GM18867 (cell line): ENCODE measurements around the gene PCNA.

Experiments used
- ATAC-seq: cut with Tn5 transposase; IDR thresholded peaks from one replicate; pipeline ENCODE4 v1.9.1; 2021; ENCODE audit warnings: mild to moderate bottlenecking, moderate library complexity; ENCODE audit not compliant: unreplicated experiment

The PCNA gene

DNA sequence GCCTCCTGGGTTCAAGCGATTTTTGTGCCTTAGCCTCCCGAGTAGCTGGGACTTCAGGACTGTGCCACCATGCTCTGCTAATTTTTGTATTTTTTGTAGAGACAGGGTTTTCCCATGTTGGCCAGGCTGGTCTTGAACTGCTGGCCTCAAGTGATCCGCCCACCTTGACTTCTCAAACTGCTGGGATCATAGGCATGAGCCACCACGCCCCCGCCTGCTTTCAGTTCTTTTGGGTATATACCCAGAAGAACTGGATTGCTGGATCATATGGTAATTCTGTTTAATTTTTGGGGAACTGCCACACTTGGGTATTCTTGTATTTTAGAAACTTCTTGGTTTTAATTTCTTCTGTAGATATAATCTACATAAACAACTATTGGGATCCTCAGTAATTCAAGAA lies 24.1 kb upstream of the PCNA start:
- no peak for ATAC-seq

DNA sequence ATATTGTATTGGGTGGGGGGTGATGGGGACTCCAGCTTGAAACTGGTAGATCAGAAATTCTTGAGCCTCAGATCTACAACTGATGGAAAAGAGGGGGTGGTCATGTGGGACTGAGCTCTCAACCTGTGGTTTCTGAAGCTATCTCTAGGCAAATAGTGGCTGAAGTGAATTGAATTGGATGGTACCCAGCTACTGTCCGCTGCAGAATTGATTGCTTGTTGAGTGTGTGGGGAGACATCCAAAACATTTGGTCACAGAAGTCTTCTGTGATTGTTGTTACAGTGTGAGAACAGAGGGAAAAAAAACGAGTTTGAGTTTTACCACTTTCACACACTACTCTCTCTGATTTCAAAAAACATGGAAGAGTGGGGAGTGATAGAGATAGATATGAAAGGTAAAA lies 21.9 kb upstream of the PCNA start:
- ATAC-seq = no peak

DNA sequence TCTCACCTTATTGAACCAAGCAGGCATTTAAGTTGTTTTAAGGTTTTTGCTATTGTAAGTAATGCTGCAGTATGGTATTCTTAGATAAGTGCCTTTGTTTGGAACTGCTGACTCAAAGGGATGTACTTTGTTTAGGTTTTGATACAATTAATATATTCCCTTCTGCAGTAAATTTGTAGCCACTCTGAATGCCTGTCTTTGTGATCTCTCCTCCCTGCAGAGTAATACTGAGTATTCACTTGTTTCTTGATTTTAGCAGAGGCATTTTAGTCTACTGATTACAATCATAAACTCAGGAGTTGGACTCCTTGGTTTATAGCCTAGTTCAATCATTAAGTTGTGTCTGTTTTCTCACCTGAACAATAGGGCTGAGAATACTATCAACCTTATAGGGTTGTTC lies 20.4 kb upstream of the PCNA start:
- no peak for ATAC-seq

DNA sequence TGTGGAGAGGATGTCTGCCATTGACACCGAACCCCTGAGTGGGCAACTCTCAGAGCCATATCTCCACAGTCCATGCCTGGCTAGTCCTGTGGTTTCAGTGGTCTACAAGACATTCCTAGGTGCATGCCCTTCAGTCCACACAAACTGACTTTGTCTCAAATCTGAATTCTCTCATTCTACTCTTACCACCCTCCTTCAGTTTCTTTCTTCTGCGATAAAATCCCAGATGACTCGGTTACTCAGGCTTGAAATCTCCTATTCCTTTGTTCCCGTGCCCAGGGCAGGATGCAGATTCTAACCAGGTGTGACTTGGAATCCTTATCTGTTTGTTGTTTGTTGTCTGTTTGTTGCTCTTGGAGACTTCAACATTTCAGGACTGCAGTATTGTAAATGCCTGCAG lies 16.3 kb upstream of the PCNA start:
- ATAC-seq = no peak

DNA sequence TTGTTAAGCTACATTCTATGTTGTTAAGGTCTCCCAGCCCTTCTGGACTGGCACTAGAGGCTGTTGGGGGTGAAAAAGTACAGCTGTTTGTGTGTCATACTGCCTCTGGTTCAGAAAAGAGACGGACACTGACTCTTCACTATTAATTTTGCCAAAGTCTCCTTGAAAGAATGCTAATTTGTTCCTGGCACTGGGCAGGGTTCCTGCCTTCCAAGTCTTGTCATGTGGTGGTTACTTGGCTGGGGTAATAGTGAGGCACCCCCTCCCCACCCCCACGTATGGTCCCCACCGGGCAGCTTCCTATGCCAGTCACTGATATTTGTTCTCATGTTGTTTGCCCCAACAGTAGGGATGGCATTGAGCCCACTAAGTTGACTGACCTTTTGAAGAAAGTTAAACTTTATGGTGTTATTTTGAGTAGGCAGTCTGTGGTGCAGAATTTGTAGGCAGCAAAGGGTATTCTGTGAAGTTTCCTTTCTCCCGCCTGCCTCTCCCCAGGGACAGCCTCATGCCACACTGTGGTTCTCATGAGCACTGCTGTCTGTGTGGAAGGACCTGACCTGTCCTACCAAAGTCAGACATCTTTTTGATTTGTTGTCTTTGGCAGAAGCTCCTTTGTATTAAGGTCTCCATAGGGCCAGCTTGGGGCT lies 15.7 kb upstream of the PCNA start:
- no peak for ATAC-seq

DNA sequence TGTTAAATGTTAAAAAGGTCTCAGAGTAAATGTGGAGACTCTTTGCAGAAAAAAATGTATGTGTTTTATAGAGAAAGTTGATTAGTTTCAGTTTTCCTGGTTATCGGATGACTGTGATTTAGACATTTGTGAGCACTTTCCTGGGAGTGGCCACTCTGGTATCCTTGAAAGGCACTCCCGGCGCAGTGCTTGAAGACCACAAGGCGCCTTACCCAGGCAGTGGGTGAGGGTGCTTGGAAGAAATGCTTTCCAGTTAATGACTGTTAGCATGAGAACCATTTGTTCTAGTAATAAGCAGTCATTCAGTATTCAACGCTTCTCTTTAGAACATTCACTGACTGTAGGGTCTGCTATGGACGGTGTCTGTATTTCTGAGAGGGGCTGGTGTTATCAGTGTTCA lies 14.2 kb upstream of the PCNA start:
- ATAC-seq = no peak

DNA sequence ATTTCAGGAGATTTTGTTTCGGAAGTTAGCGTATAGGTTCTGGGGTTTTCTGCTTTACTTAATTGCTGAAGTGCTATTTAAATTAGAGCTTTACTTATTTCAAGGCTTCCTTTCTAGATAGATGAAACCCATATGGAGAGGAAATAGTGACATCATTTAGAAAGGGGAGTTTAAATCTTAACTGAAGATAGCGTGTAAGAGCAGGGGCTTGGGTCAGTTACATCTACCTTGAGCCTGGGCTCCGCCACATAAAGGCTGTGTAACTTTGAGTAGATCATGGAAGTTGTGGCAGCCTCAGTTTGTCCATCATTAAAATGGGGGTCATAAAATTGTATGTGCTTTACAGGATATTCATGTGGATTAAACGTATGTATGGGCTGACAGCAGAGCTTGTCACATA lies 11.7 kb upstream of the PCNA start:
- ATAC-seq = no peak

DNA sequence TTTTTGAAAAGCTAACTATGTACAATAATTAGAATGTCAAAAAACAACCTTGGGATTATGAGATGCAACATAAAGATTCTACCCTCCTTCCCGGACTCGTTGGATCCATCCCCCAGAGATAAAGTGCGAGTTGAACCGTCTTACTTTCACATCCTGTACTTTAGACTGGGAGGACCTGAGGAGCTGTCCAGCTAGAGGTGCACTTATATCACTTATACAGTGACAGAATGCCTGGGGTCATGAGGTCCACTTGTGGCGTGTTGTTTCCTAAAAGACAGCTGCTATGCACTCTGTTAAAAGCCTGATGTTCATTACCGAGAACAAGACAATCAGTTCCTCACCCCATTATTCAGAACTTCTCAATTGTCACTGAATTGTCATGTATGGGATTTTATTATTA lies 9.1 kb upstream of the PCNA start:
- no peak for ATAC-seq

DNA sequence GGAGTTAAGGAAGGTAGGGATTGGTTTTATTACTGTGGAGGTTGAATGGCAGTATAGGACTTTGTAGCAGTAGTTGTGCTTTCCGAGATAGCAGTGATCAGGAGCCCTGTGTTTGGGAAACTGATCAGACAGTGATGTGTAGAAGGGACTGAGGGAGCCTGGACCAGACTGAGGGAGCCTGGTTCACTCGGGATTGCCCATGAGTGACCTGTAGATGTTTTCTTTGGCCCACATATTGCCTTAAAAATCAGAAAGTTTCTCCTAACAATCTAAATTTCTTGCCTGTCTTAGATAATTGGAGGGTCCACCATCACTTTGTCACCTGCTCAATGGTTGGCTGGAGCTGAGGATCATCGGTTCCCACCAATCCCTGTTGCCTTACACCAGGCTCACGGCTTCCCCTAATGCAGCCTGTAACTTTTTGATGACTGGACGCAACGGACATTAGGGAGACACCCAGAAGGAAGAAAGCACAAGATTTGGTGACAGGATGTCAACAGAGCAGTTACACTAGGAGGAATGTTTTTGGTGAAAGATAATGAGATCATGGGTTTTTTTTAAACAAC lies 8.2 kb upstream of the PCNA start:
- ATAC-seq = no peak

DNA sequence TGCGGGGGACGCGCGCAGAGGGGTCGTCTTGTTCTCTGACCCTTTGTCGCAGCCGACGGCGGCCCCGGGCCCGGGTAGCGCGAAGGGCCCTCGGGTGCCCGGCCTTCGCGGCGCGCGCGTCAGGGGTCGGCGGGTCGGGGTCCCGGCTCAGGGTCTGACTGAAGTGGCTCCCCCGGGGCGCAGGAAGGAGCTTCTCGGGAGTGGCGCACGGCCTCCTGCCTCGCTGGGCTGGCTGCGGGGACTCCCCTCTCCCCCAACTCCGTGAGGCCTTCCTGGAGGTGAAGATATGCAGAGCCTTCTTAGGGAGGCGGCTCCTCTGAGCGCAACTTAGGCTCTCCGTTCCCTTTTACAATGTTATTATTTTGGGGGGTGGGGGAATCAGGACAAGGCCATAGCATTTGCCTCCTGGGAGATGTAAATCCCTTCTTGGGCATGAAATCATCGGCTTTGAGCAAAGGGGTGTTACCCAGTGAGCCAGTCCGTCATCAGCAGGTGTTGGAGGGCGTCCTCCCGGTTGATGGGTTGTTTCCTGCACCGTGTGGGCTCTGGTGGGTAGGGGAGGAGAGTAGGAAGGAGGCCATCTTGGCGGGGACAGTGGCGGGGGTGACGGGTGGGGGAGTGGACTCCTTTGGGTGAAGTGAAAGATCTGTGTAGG lies 7.6 kb upstream of the PCNA start:
- ATAC-seq = peak; percentile 27

DNA sequence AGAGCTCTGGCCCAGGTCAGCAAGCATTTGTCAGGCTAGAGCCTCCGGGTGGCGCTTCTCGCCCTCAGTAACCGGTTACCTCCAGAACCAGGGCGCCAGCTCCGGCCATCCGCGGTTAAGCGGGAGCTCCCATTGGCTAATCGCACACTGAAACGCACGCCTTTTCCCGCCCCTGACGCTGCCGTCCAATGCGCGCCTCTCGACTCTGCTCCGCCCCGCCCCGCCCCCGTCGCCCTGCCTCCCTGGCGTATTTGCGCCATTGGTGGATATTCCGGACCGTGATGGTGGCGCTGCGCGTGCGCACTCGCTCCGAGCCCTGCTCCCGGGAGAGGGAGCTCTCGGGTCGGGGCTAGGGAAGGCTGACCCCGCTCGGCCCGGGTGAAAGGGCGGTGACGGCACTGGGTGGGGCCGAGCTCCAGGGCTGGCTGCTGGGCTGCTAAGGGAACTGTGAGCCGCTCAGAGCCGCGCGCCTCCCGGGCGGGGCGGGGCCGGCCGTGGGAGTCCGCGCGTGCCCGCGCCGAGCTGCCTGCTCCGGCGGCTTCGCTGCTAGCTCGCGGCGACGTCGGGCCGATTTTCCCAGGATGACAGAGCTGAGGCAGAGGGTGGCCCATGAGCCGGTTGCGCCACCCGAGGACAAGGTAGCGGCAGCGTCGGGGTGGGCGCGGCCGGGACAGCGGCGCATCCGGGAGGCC lies 6.9 kb upstream of the PCNA start, which contains the start of gene CDS2:
Gene CDS2 (plus strand): TSS at position 497 of the 692 bp plus-strand sequence. CDS start 85 bp downstream, at position 582.
- peak; percentile 89 for ATAC-seq

DNA sequence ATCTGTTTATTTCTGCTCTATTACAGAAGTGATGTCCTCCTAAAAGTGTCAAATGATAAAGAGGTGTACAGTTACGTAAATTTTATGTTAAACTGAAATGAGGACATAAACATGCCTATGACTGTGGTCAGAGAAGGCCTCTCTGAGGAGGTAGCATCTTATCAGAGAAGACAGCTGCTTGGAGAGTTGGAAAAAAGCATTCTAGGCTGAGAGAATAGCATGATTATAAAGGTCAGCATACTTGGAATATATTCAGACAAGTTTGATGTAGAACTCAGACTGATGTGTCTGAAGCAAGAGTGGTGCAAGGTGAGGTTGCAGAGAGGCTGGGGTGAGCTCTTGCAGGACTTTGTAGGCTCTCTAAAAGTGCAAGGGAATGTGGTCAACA lies 3.1 kb upstream of the PCNA start:
- ATAC-seq = no peak

DNA sequence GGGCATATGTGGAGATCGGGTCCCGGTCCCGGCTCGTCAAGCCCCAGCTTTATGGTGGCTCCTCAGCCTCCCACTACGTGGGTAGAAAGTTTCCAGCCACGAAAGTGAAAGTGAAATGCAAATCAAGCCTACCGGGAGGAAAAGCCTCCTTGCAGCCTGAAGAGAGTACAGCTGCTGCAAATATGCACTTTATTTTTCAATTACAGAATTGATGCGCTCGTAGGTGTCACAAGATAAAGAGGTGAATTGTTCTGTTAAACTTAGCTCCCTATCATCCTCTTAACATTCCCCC lies 373 bp upstream of the PCNA start:
- ATAC-seq = no peak

DNA sequence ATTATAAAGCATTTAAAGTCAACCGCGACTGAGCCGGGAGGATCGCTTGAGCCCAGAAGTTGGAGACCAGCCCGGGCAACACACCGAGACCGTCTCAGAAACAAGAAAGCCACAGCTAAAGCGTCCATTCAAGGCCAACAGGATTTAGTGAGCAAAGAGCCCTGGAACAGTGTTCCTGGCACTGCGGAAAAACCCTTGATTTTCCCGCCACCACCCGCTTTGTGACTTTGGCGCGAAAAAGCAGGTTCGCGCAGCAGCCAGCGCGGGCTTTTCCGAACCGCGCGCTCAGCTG lies 669 bp downstream of the PCNA start:
- no peak for ATAC-seq

DNA sequence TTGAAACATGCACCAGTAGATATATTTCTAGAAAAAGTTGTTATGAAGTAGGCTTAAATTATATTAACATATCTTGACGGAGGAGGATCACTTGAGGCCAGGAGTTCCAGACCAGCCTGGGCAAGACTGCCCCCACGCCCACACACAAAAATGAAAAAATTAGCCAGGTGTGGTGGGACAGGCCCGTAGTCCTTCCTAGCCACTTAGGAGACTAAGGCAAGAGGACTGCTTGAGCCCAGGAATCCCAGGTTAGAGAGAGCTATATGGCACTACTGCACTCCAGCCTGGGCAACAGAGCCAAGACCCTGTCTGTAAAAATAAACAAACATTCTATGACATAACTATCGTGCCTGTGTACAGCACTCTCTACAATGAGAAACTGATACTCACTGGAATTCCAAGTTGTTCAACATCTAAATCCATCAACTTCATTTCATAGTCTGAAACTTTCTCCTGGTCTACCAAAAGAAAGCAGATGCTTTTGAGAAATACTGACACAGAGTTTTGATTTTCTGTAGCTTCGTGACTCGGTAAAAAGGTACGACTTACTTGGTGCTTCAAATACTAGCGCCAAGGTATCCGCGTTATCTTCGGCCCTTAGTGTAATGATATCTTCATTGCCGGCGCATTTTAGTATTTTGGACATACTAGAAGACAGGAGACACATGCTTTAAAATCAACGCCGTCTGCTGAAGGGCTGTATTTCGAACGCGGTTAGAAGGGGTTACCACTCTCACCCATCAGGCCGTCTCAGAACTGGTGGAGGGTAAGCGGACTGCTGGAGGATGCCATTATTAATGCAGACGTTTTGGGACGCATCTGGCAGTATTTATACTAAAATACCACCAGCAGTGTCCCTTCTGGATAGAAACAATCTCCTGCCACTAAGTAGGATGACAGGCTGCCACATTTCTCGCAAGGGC lies 1.3 kb downstream of the PCNA start:
- ATAC-seq = no peak

DNA sequence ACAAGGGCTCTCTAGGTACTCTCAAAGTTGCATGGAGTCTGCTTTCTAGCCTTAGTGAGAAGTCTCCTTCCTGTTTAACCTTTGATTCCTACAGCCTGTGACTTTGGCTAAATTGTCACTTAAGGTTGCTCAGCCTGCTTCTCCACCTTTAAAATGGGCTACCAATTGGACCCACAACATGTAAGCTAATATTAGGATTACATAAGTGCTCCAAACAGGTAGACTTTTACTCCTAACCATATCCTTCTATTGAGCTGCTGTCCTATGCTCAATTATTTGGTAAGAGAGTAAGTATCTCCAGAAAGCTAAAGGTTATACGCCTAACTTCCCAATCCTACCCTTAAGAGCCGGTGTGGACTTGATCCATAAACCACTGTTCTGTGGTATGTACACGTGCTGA lies 2.9 kb downstream of the PCNA start:
- no peak for ATAC-seq

DNA sequence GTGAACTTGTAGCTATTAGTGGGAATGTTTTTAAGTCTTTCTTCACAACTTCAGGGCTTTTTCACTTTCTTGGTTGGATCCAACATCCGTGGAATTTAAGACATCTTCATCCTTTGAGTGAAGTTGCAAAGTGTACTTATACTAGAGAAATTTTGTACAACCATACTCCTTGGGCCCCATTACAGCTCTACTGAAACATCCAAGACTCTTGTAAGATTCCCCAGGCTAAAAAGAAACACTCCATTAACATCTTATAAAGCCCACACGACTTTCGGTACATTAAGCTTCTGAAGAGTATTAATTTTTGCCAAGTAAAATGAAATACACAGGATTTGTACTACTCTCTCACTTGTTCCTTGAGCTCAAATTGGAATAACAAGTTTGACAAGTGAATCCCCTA lies 5.4 kb downstream of the PCNA start:
- no peak for ATAC-seq

DNA sequence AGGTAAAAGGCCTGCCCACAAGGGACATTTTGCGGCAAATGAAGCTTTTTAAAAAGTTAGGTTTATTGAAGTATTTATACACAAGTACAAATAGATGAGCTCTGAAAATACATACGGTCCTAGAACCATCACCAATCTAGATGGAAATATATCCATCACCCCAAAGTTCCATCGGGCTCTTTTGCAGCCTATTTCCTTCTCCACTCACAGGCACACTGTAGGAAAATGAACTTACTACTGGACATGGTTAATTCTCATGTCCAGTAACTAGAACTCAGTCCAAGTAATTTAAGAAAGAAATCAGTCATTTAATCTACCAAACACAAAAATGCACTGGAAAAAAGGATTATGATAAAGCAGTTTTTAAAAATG lies 6.2 kb downstream of the PCNA start:
- no peak for ATAC-seq

DNA sequence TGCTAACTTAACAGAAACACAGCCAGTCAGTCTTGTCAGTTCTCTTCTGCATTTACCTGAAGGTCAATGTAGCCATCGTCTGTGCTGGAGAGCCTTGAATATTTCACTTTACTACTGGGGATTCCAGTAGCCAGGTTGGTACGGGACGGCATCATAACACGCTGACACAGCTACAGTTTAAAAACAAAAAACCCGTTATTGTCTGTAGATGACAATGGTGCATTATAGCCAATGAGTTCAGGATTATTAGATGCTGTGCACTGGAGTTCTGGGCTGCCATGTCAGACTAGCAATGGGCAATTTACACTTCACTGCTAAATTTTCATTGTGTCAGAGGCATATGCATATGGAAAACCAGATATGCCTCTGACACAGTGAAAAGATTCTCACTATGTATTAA lies 10.5 kb downstream of the PCNA start:
- ATAC-seq = no peak

DNA sequence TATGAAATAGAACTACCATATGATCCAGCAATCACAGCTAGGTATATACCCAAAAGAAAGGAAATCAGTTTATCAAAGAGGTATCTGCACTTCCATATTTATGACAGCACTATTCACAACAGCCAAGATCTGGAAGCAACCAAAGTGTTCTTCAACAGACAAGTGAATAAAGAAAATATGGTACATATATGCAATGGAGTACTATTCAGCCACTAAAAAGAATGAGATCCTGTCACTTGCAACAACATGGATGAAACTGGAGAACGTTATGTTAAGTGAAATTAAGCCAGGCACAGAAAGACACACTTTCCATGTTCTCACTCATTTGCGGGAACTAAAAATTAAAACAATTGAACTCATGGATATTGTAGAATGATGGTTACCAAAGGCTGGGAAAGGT lies 15.3 kb downstream of the PCNA start:
- no peak for ATAC-seq

DNA sequence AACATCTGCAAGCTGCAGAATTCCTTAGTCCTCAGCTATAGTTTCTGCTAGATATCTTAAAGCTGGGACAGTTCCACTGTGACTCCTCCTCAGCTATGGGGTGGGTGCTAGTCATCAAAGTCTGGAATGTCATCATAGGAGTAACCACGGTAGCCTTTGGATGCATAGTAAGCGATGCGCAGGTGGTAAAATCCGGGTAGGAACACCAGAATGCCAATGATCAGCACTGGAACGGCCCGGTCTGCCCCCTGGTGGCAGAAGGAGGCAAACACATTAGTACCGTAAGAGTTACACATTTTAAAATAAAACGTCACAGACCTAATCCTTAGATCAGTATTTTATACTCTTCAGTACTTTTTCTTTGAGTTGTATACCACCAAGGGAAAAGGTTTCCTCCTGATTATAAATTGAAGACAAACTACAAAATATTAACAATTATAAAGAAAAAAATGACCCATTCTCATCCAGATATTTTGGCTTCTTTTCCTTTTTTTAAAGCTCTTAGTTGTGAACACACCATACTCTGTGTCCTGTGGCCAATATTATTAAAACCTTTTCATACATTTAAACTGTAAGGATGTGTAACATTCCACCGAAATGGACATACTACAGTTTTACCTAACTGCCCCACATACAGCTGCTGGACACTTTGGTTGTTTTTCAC lies 18.9 kb downstream of the PCNA start:
- no peak for ATAC-seq
